IMR-90 (cell line): ENCODE data around the gene ARHGEF4. TPM values are rescaled to one million over a fixed set of nuclear protein-coding genes. Genes with fewer than 3 reads are reported as not detected.

Source experiments
- ATAC-seq: fragments of 200-7000 bp; cut with Tn5 transposase; 2 replicates; pipeline ENCODE4 v1.9.1; 2020; ENCODE audit warnings: low read depth, mild to moderate bottlenecking, moderate library complexity
- BruUV-seq: library from RNA; stranded (reverse); fragments of 400-500 nt; replicated peaks from 2 replicates; lab custom pipeline; 2021; lab: Mats Ljungman, UMichigan
- CTCF ChIA-PET: fragments of 300-600 bp; formaldehyde crosslinking; extraction: SDS; loops from one replicate; lab custom pipeline; 2021; ENCODE audit warnings: antibody characterized with exemption; lab: Yijun Ruan, JAX
- POLR2A ChIA-PET: fragments of 300-600 bp; sonication (Branson Sonifier 250); formaldehyde crosslinking; loops from one replicate; lab custom pipeline; 2022; ENCODE audit warnings: antibody characterized with exemption; ENCODE audit not compliant: unreplicated experiment; lab: Charles Lee
- DNase-seq: peaks from one replicate; pipeline ENCODE4 v3.0.0; 2013
- H2AFZ ChIP-seq: replicated peaks from 2 replicates; pipeline ENCODE3; 2013; ENCODE audit warnings: low read length, mild to moderate bottlenecking; ENCODE audit not compliant: poor library complexity
- H2AK5ac ChIP-seq: 2 replicates; pipeline ENCODE4 v1.6.1; 2013; ENCODE audit warnings: low read depth, low read length, inconsistent platforms
- H2AK9ac ChIP-seq: replicated peaks from 2 replicates; pipeline ENCODE3; 2013; ENCODE audit warnings: mild to moderate bottlenecking, low read depth, low read length, moderate library complexity; ENCODE audit not compliant: poor library complexity
- H2BK120ac ChIP-seq: 2 replicates; pipeline ENCODE4 v1.6.1; 2013; ENCODE audit warnings: low read depth, low read length, inconsistent platforms
- H2BK15ac ChIP-seq: 3 replicates; pipeline ENCODE4 v1.6.1; 2013; ENCODE audit warnings: low read depth, low read length, inconsistent platforms
- H2BK20ac ChIP-seq: 2 replicates; pipeline ENCODE4 v1.6.1; 2013; ENCODE audit warnings: low read depth, mild to moderate bottlenecking, inconsistent platforms, low read length, moderate library complexity
- H2BK5ac ChIP-seq: 2 replicates; pipeline ENCODE4 v1.6.1; 2013; ENCODE audit warnings: mild to moderate bottlenecking, low read depth, low read length, inconsistent platforms; ENCODE audit not compliant: poor library complexity, severe bottlenecking
- H3K14ac ChIP-seq: replicated peaks from 2 replicates; pipeline ENCODE4 v1.6.1; 2013; ENCODE audit warnings: low read depth, low read length, inconsistent platforms
- H3K18ac ChIP-seq: 2 replicates; pipeline ENCODE4 v1.6.1; 2013; ENCODE audit warnings: low read depth, low read length, control low read depth
- H3K23ac ChIP-seq: 2 replicates; pipeline ENCODE4 v1.6.1; 2013; ENCODE audit warnings: low read depth, low read length, inconsistent platforms
- H3K27ac ChIP-seq: 2 replicates; pipeline ENCODE4 v1.5.1; 2013; ENCODE audit warnings: mild to moderate bottlenecking, control low read depth, low read length; ENCODE audit not compliant: insufficient read depth
- H3K27me3 ChIP-seq: 2 replicates; pipeline ENCODE4 v1.6.1; 2013; ENCODE audit warnings: low read length; ENCODE audit not compliant: control insufficient read depth, insufficient read depth
- H3K36me3 ChIP-seq: 2 replicates; pipeline ENCODE4 v1.6.1; 2013; ENCODE audit warnings: low read length, mixed read lengths; ENCODE audit not compliant: control insufficient read depth, insufficient read depth
- H3K4ac ChIP-seq: 2 replicates; pipeline ENCODE4 v1.6.1; 2013; ENCODE audit warnings: low read depth, low read length, inconsistent platforms
- H3K4me1 ChIP-seq: 2 replicates; pipeline ENCODE4 v1.6.1; 2013; ENCODE audit warnings: low read length, mixed read lengths; ENCODE audit not compliant: control insufficient read depth, insufficient read depth
- H3K4me2 ChIP-seq: 2 replicates; pipeline ENCODE4 v1.6.1; 2013; ENCODE audit warnings: low read depth, mild to moderate bottlenecking, control low read depth, low read length, moderate library complexity
- H3K4me3 ChIP-seq: 2 replicates; pipeline ENCODE4 v1.5.1; 2013; ENCODE audit warnings: low read depth, mild to moderate bottlenecking, control low read depth, low read length, moderate library complexity; ENCODE audit not compliant: insufficient read depth
- H3K56ac ChIP-seq: 2 replicates; pipeline ENCODE4 v1.6.1; 2013; ENCODE audit warnings: low read length, inconsistent platforms; ENCODE audit not compliant: insufficient read depth; ENCODE audit errors: extremely low read depth
- H3K79me1 ChIP-seq, 2 experiments: 2 replicates each; pipeline ENCODE4 v1.6.1; 2013; ENCODE audit warnings: low read length in 2 of 2, inconsistent platforms in 1 of 2, low read depth in 1 of 2
- H3K9ac ChIP-seq: 2 replicates; pipeline ENCODE4 v1.6.1; 2013; ENCODE audit warnings: low read depth, low read length, control low read depth
- H3K9me1 ChIP-seq: 2 replicates; pipeline ENCODE4 v1.6.1; 2013; ENCODE audit warnings: low read length, inconsistent platforms; ENCODE audit not compliant: insufficient read depth
- H3K9me3 ChIP-seq: 2 replicates; pipeline ENCODE4 v1.6.1; 2013; ENCODE audit warnings: low read length; ENCODE audit not compliant: control insufficient read depth, insufficient read depth
- H4K20me1 ChIP-seq: 2 replicates; pipeline ENCODE4 v1.6.1; 2013; ENCODE audit warnings: low read length, inconsistent platforms; ENCODE audit not compliant: insufficient read depth
- H4K5ac ChIP-seq: 2 replicates; pipeline ENCODE4 v1.6.1; 2013; ENCODE audit warnings: mild to moderate bottlenecking, low read depth, low read length, control low read depth
- H4K8ac ChIP-seq, 2 experiments: 2 replicates each; pipeline ENCODE4 v1.6.1; 2013; ENCODE audit warnings: low read depth in 2 of 2, low read length in 2 of 2, control low read depth in 1 of 2, inconsistent platforms in 1 of 2
- H4K91ac ChIP-seq: 2 replicates; pipeline ENCODE4 v1.6.1; 2013; ENCODE audit warnings: low read depth, low read length, inconsistent platforms; ENCODE audit not compliant: insufficient read depth
- BHLHE40 ChIP-seq: fragments of 150-350 bp; IDR thresholded peaks from 2 replicates; pipeline ENCODE4 v1.6.1; 2016; ENCODE audit warnings: mild to moderate bottlenecking, low read depth, low read length
- CEBPB ChIP-seq: IDR thresholded peaks from 2 replicates; pipeline ENCODE4 v1.6.1; 2012; ENCODE audit warnings: low read depth, low read length, improper control_type of control experiment
- CHD1 ChIP-seq: IDR thresholded peaks from 2 replicates; pipeline ENCODE4 v1.6.1; 2012; ENCODE audit warnings: low read depth, low read length, improper control_type of control experiment
- FOS ChIP-seq: fragments of 150-350 bp; IDR thresholded peaks from 2 replicates; pipeline ENCODE4 v1.6.1; 2016; ENCODE audit warnings: low read depth, low read length
- MAFK ChIP-seq: IDR thresholded peaks from 2 replicates; pipeline ENCODE4 v1.6.1; 2012; ENCODE audit warnings: low read depth, low read length, improper control_type of control experiment
- MAZ ChIP-seq: IDR thresholded peaks from 2 replicates; pipeline ENCODE4 v1.6.1; 2012; ENCODE audit warnings: low read depth, mild to moderate bottlenecking, low read length, improper control_type of control experiment, moderate library complexity, borderline replicate concordance
- MXI1 ChIP-seq: IDR thresholded peaks from 2 replicates; pipeline ENCODE4 v1.6.1; 2012; ENCODE audit warnings: low read depth, mild to moderate bottlenecking, low read length, moderate library complexity, borderline replicate concordance
- NFE2L2 ChIP-seq: fragments of 150-350 bp; IDR thresholded peaks from 2 replicates; pipeline ENCODE4 v1.6.1; 2016; ENCODE audit warnings: low read depth, mild to moderate bottlenecking, low read length
- POLR2A ChIP-seq: IDR thresholded peaks from 2 replicates; pipeline ENCODE4 v1.6.1; 2012; ENCODE audit warnings: mild to moderate bottlenecking, low read depth, low read length
- RAD21 ChIP-seq: IDR thresholded peaks from 2 replicates; pipeline ENCODE4 v1.6.1; 2012; ENCODE audit warnings: low read length, improper control_type of control experiment
- RCOR1 ChIP-seq: IDR thresholded peaks from 2 replicates; pipeline ENCODE4 v1.6.1; 2012; ENCODE audit warnings: mild to moderate bottlenecking, low read length, improper control_type of control experiment; ENCODE audit not compliant: insufficient replicate concordance
- RFX5 ChIP-seq: IDR thresholded peaks from 2 replicates; pipeline ENCODE4 v1.8.0; 2012; ENCODE audit warnings: low read depth, mild to moderate bottlenecking, low read length, moderate library complexity
- SMC3 ChIP-seq: fragments of 150-350 bp; IDR thresholded peaks from 2 replicates; pipeline ENCODE4 v1.6.1; 2016; ENCODE audit warnings: low read depth, mild to moderate bottlenecking, antibody characterized with exemption, low read length, moderate library complexity
- WGBS, 2 experiments: methylation state at CpG; one replicate each; pipeline versions ENCODE4 v1.1.5 to v1.1.7; 2013; ENCODE audit warnings: missing lambda C conversion rate in 2 of 2; ENCODE audit not compliant: insufficient read length in 1 of 2; ENCODE audit errors: extremely low coverage in 2 of 2; 5-methylcytosine and 5-hydroxymethylcytosine counted together
- dilution Hi-C: fragments of 300-500 bp; cut with HindIII; formaldehyde crosslinking; loops from one replicate; pipeline ENCODE4 v1.14.3; 2018; ENCODE audit warnings: low sequenced_read_pairs; ENCODE audit not compliant: unreplicated experiment
- in situ Hi-C: fragments of 300-500 bp; cut with MboI; formaldehyde crosslinking; loops from 3 replicates; pipeline ENCODE4 v1.14.3; 2019; ENCODE audit warnings: low sequenced_read_pairs, inconsistent platforms, mixed read lengths
- intact Hi-C: fragments of 100-400 bp; cut with micrococcal nuclease; formaldehyde crosslinking; loops from 2 replicates; pipeline ENCODE4 v1.10.0; 2022
- polyA plus RNA-seq, 3 experiments: library from polyadenylated mRNA; depleted of rRNA; stranded (reverse); fragments of >200 nt; gene quantifications; 2 replicates each; pipeline ENCODE4 v1.2.3, GENCODE V29; 2012; ENCODE audit warnings: low replicate concordance in 1 of 3
- total RNA-seq: library from RNA; depleted of rRNA; stranded (reverse); fragments of >200 nt; gene quantifications from 2 replicates; pipeline ENCODE4 v1.2.3, GENCODE V29; 2012
- TF ChIP-seq, protein P1 (sequence below): fragments of 150-350 bp; IDR thresholded peaks from 2 replicates; pipeline ENCODE4 v1.6.1; 2017; ENCODE audit warnings: mild to moderate bottlenecking, antibody characterized with exemption, low read length, low read depth
- TF ChIP-seq, protein P2 (sequence below): conservative IDR thresholded peaks from 2 replicates; pipeline ENCODE4 v1.5.1; 2012; ENCODE audit warnings: mild to moderate bottlenecking, low read depth, low read length, improper control_type of control experiment
- TF ChIP-seq, protein P3 (sequence below): fragments of 150-350 bp; IDR thresholded peaks from 2 replicates; pipeline ENCODE4 v1.6.1; 2016; ENCODE audit warnings: low read depth, mild to moderate bottlenecking, low read length, moderate library complexity, borderline replicate concordance

The ARHGEF4 gene
- total and polyA plus RNA-seq, 2 of the 4 experiments (the other 2 are of a cell fraction): 2.7 to 5.0 TPM

DNA sequence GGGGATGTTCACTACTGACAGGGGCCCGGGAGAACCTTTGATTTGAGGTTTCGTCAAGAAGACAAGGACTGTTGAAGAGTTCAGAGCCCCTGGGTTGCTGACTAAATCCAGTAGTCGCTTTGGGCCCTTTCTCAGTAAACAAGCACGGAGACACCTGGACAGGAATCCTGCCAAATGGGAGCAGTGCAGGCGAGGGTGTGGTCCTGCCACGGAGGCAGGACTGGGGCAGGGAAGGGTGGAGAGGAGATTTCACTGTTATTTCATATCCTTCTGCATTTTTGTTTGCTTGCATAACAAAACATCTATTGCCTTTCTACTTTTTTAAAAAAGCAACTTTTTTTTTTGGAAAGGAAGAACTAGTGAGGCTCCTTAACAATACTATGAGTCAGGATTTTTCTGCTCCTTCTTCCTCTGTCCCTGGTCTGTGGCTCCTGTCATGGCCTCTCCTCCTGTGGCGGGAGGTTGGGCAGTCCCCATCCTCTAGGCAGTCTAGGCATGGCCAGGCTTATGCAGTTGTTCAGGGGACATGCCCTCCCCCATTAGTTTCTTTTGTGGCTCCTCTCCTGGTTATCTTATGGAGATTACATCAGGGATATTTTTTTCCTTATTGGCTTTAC is 57.7 kb downstream of the ARHGEF4 start:
- Histone ChIP-seq H3K4me1 (no peaks in the 10 kb centered on the region), H3K9me1 (no peaks in the 10 kb centered on the region), H2AK9ac (no peak overlapping the region), H2BK5ac (no peak overlapping the region), H3K14ac (no peak overlapping the region), H3K56ac (no peak overlapping the region), H2BK20ac (no peak overlapping the region), H3K23ac (no peak overlapping the region), H2AK5ac (no peak overlapping the region), H3K79me1 (no peaks in the 10 kb centered on the region), H3K9me3 (no peaks in the 10 kb centered on the region), H2AFZ (no peak overlapping the region), H2BK120ac (no peak overlapping the region), H3K27ac (no peak overlapping the region), H3K4me2 (no peak overlapping the region), H3K18ac (no peak overlapping the region), H2BK15ac (no peak overlapping the region), H4K8ac (no peak overlapping the region), H4K91ac (no peak overlapping the region), H3K4ac (no peak overlapping the region), H4K5ac (no peak overlapping the region), H3K9ac (no peak overlapping the region), H4K20me1 (no peaks in the 10 kb centered on the region), H3K36me3 (no peaks in the 10 kb centered on the region), H3K4me3 (no peak overlapping the region), H3K27me3 (peaks cover 1% of the 10 kb centered on the region; the same call in 1 of the 2 replicates)
- dilution Hi-C loops: no loop called here
- TF ChIP-seq MAFK (no peak), FOS (no peak), RAD21 (no peak), RCOR1 (no peak), RFX5 (no peak), CEBPB (no peak), NFE2L2 (no peak), CHD1 (no peak), SMC3 (no peak), POLR2A (no peak), MAZ (no peak), MXI1 (no peak), BHLHE40 (no peak)
- TF ChIP-seq, protein P1, sequence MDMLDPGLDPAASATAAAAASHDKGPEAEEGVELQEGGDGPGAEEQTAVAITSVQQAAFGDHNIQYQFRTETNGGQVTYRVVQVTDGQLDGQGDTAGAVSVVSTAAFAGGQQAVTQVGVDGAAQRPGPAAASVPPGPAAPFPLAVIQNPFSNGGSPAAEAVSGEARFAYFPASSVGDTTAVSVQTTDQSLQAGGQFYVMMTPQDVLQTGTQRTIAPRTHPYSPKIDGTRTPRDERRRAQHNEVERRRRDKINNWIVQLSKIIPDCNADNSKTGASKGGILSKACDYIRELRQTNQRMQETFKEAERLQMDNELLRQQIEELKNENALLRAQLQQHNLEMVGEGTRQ: no peak
- TF ChIP-seq, protein P2, sequence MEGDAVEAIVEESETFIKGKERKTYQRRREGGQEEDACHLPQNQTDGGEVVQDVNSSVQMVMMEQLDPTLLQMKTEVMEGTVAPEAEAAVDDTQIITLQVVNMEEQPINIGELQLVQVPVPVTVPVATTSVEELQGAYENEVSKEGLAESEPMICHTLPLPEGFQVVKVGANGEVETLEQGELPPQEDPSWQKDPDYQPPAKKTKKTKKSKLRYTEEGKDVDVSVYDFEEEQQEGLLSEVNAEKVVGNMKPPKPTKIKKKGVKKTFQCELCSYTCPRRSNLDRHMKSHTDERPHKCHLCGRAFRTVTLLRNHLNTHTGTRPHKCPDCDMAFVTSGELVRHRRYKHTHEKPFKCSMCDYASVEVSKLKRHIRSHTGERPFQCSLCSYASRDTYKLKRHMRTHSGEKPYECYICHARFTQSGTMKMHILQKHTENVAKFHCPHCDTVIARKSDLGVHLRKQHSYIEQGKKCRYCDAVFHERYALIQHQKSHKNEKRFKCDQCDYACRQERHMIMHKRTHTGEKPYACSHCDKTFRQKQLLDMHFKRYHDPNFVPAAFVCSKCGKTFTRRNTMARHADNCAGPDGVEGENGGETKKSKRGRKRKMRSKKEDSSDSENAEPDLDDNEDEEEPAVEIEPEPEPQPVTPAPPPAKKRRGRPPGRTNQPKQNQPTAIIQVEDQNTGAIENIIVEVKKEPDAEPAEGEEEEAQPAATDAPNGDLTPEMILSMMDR: no peak
- TF ChIP-seq, protein P3, sequence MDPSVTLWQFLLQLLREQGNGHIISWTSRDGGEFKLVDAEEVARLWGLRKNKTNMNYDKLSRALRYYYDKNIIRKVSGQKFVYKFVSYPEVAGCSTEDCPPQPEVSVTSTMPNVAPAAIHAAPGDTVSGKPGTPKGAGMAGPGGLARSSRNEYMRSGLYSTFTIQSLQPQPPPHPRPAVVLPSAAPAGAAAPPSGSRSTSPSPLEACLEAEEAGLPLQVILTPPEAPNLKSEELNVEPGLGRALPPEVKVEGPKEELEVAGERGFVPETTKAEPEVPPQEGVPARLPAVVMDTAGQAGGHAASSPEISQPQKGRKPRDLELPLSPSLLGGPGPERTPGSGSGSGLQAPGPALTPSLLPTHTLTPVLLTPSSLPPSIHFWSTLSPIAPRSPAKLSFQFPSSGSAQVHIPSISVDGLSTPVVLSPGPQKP: no peak
- DNase-seq (no peak), ATAC-seq (no peak)
- 80% methylated on average over 1 of the region's 7 CpGs; no CpG with 5 or more reads in 1 of the 2 experiments for WGBS, 2 experiments
- ChIA-PET CTCF (no interaction called here), POLR2A (no interaction called here)
- intact Hi-C loops: no loop called here
- in situ Hi-C loops: no loop called here
- BruUV-seq: no TSS peak
